Neural progenitor cell (in vitro differentiated cells): Measurements from ENCODE around the gene CCDC180. TPM values are rescaled to one million over a fixed set of nuclear protein-coding genes. Genes with fewer than 3 reads are reported as not detected.

Experiments used
- DNase-seq: peaks from one replicate; pipeline ENCODE4 v3.0.0-alpha.2; 2016; ENCODE audit warnings: low spot score
- H2AFZ ChIP-seq: fragments of 200-600 bp; sonication (generic); replicated peaks from 2 replicates; pipeline ENCODE4 v1.6.1; 2016; ENCODE audit warnings: antibody characterized with exemption
- H3F3A ChIP-seq: fragments of 200-600 bp; sonication (generic); 2 replicates; pipeline ENCODE4 v1.6.1; 2016; ENCODE audit warnings: antibody characterized with exemption, low read depth
- H3K27ac ChIP-seq: fragments of 200-600 bp; sonication (generic); 2 replicates; pipeline ENCODE4 v1.5.1; 2016; ENCODE audit warnings: mild to moderate bottlenecking
- H3K27me3 ChIP-seq: fragments of 200-600 bp; sonication (generic); 2 replicates; pipeline ENCODE4 v1.6.1; 2016; ENCODE audit warnings: mild to moderate bottlenecking, moderate library complexity
- H3K36me3 ChIP-seq: fragments of 200-600 bp; sonication (generic); 2 replicates; pipeline ENCODE4 v1.5.1; 2016
- H3K4me1 ChIP-seq: fragments of 200-600 bp; sonication (generic); 2 replicates; pipeline ENCODE4 v1.6.1; 2016; ENCODE audit warnings: mixed run types
- H3K4me2 ChIP-seq: fragments of 200-600 bp; sonication (generic); 2 replicates; pipeline ENCODE4 v1.6.1; 2016
- H3K4me3 ChIP-seq: fragments of 200-600 bp; sonication (generic); 2 replicates; pipeline ENCODE4 v1.5.1; 2016
- H3K79me2 ChIP-seq: fragments of 200-600 bp; sonication (generic); 2 replicates; pipeline ENCODE4 v1.6.1; 2016; ENCODE audit warnings: low read depth
- H3K9ac ChIP-seq: fragments of 200-600 bp; sonication (generic); 2 replicates; pipeline ENCODE4 v1.6.1; 2016
- H3K9me3 ChIP-seq: fragments of 200-600 bp; sonication (generic); 2 replicates; pipeline ENCODE4 v1.5.1; 2016; ENCODE audit warnings: low read depth
- H4K20me1 ChIP-seq: fragments of 200-600 bp; sonication (generic); 2 replicates; pipeline ENCODE4 v1.6.1; 2016; ENCODE audit warnings: low read depth
- H3K27ac Mint-ChIP-seq: 3 replicates; pipeline ENCODE4 v1.8.0; 2021; ENCODE audit warnings: mixed read lengths
- H3K27me3 Mint-ChIP-seq: 2 replicates; pipeline ENCODE4 v1.8.0; 2022; ENCODE audit warnings: low read depth, mild to moderate bottlenecking, inconsistent platforms, moderate library complexity, mixed read lengths; ENCODE audit not compliant: insufficient read depth
- H3K36me3 Mint-ChIP-seq: 3 replicates; pipeline ENCODE4 v1.8.0; 2021; ENCODE audit warnings: mixed read lengths
- H3K4me1 Mint-ChIP-seq: 3 replicates; pipeline ENCODE4 v1.8.0; 2021; ENCODE audit warnings: mixed read lengths
- H3K4me3 Mint-ChIP-seq: 3 replicates; pipeline ENCODE4 v1.8.0; 2021; ENCODE audit warnings: mild to moderate bottlenecking, moderate library complexity, mixed read lengths
- H3K9me3 Mint-ChIP-seq: 3 replicates; pipeline ENCODE4 v1.8.0; 2020; ENCODE audit warnings: mixed read lengths
- EZH2 ChIP-seq: fragments of 200-600 bp; sonication (generic); IDR thresholded peaks from 2 replicates; pipeline ENCODE4 v1.6.1; 2017; ENCODE audit warnings: antibody characterized with exemption, mild to moderate bottlenecking, moderate library complexity
- EZH2phosphoT487 ChIP-seq: fragments of 200-600 bp; sonication (generic); IDR thresholded peaks from 2 replicates; pipeline ENCODE4 v1.6.1; 2017; ENCODE audit warnings: antibody characterized with exemption
- total RNA-seq: library from RNA; depleted of rRNA; stranded (reverse); fragments of >200 nt; gene quantifications from 2 replicates; pipeline ENCODE4 v1.2.3, GENCODE V29; 2015; ENCODE audit warnings: low replicate concordance
- TF ChIP-seq, protein P1 (sequence below): fragments of 200-600 bp; sonication (generic); IDR thresholded peaks from 2 replicates; pipeline ENCODE4 v1.5.1; 2017; ENCODE audit warnings: antibody characterized with exemption, mild to moderate bottlenecking

CCDC180 gene
- total RNA-seq, 1 donor from 2014 or later: 2.9 TPM

DNA sequence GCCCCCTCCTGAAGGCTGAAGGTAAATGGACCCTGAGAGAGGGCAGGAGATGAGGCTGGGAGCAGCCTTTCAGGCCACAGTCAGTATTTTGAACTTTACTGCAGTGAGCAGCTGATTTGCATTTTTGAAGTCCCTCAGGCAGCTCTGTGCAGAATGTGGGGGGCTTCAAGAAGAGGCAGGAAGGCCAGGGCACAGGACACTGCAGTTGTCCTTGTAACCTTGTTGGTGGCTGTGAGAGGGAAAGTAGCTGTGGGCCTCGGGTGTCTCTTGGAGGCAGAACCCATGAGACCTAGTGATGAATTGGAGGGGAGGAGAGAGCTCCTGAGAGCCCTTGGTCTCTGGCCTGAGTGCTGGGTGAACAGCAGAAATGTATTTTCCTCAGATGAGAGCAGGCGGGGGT is 2.6 kb downstream of the CCDC180 start:
- Mint-ChIP-seq H3K4me3 (no peak overlapping the region), H3K27me3 (no peaks in the 10 kb centered on the region), H3K4me1 (peaks cover 12% of the 10 kb centered on the region), H3K9me3 (no peaks in the 10 kb centered on the region), H3K27ac (peak overlapping the region; percentile 66), H3K36me3 (peaks cover 8% of the 10 kb centered on the region)
- Histone ChIP-seq H3K4me1 (peaks cover 5% of the 10 kb centered on the region), H3K9ac (no peak overlapping the region), H2AFZ (no peak overlapping the region), H3K27me3 (no peaks in the 10 kb centered on the region), H3K36me3 (no peaks in the 10 kb centered on the region), H3K4me3 (no peak overlapping the region), H3K79me2 (no peaks in the 10 kb centered on the region), H3K27ac (no peak overlapping the region), H3F3A (no peaks in the 10 kb centered on the region), H3K9me3 (no peaks in the 10 kb centered on the region), H3K4me2 (no peak overlapping the region), H4K20me1 (no peaks in the 10 kb centered on the region)
- TF ChIP-seq, protein P1, sequence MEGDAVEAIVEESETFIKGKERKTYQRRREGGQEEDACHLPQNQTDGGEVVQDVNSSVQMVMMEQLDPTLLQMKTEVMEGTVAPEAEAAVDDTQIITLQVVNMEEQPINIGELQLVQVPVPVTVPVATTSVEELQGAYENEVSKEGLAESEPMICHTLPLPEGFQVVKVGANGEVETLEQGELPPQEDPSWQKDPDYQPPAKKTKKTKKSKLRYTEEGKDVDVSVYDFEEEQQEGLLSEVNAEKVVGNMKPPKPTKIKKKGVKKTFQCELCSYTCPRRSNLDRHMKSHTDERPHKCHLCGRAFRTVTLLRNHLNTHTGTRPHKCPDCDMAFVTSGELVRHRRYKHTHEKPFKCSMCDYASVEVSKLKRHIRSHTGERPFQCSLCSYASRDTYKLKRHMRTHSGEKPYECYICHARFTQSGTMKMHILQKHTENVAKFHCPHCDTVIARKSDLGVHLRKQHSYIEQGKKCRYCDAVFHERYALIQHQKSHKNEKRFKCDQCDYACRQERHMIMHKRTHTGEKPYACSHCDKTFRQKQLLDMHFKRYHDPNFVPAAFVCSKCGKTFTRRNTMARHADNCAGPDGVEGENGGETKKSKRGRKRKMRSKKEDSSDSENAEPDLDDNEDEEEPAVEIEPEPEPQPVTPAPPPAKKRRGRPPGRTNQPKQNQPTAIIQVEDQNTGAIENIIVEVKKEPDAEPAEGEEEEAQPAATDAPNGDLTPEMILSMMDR: no peak
- TF ChIP-seq EZH2 (no peak), EZH2phosphoT487 (no peak)
- no peak for DNase-seq

DNA sequence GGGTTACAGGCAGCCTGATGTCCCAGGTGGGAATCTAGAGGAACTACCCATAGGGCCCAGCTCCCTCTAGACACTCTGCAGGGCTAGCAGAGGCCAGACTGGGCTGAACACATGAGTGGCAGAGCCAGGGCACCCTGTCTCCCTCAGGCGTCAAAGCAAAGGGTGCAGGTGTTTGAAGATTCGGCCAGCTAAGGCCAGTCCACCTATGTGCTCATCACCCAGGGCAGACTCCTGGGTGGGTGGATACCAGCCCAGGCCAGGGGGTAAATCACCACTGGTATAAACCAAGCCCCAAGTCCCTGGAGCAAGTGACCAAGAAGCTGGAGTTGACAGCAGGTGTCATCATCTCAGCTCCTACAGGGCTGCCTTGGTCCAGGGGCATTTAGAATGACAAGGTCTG is 3.4 kb downstream of the CCDC180 start:
- Histone ChIP-seq H3F3A (no peaks in the 10 kb centered on the region), H3K27me3 (no peaks in the 10 kb centered on the region), H3K36me3 (no peaks in the 10 kb centered on the region), H3K27ac (no peak overlapping the region), H2AFZ (no peak overlapping the region), H3K79me2 (no peaks in the 10 kb centered on the region), H3K4me2 (no peak overlapping the region), H3K9ac (no peak overlapping the region), H3K4me3 (no peak overlapping the region), H3K9me3 (no peaks in the 10 kb centered on the region), H4K20me1 (no peaks in the 10 kb centered on the region), H3K4me1 (peaks cover 5% of the 10 kb centered on the region)
- Mint-ChIP-seq H3K36me3 (peaks cover 12% of the 10 kb centered on the region), H3K4me3 (no peak overlapping the region), H3K27ac (no peak overlapping the region), H3K27me3 (peaks cover 2% of the 10 kb centered on the region), H3K4me1 (peaks cover 12% of the 10 kb centered on the region), H3K9me3 (no peaks in the 10 kb centered on the region)
- DNase-seq: no peak
- no peak for TF ChIP-seq EZH2phosphoT487
- TF ChIP-seq EZH2: no peak
- TF ChIP-seq, protein P1: no peak

DNA sequence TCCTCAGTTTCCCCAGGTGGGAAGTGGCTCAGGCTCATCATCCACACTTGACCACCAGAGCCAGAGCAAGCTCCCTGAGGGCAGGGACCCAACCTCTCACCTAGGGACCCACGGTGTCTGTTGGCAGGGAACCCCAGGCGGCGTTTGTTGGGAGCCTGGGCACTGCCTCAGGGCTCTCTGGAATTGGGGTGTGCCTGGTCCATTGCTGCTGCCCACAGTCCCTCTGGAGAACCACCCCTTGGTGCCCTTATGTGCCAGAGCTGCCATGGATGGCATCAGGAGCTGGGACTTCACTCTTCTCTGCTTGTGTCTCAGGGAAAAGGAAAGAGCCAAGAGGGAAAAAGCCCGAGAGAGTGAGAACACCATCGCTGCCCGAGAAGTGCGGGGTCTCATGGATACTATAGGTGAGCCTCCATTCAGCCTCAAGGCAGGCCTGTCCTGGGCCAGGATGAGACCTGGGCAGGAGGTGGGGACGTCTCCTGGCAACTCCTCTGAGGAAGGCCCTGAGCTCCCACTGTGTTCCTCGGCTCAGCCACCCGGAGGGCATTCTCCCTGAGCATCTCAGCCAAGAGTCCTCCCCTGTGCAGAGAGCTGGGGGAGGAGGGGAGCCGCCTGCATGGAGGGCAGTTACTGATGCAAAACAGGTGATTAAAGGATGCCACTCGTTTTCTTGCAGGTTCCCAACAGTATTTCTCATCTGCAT is 4.5 kb downstream of the CCDC180 start:
- Mint-ChIP-seq H3K36me3 (peaks cover 12% of the 10 kb centered on the region), H3K4me3 (no peak overlapping the region), H3K4me1 (peaks cover 6% of the 10 kb centered on the region), H3K27ac (no peak overlapping the region), H3K9me3 (no peaks in the 10 kb centered on the region), H3K27me3 (peaks cover 2% of the 10 kb centered on the region)
- Histone ChIP-seq H3F3A (no peaks in the 10 kb centered on the region), H4K20me1 (no peaks in the 10 kb centered on the region), H3K4me2 (no peak overlapping the region), H3K9me3 (no peaks in the 10 kb centered on the region), H3K79me2 (no peaks in the 10 kb centered on the region), H3K36me3 (no peaks in the 10 kb centered on the region), H3K4me1 (peaks cover under 1% of the 10 kb centered on the region), H3K27me3 (no peaks in the 10 kb centered on the region), H2AFZ (no peak overlapping the region), H3K9ac (no peak overlapping the region), H3K27ac (no peak overlapping the region), H3K4me3 (no peak overlapping the region)
- DNase-seq: no peak
- TF ChIP-seq EZH2: no peak
- TF ChIP-seq, protein P1: no peak
- TF ChIP-seq EZH2phosphoT487: no peak
